Mammary epithelial cell (primary cell): ENCODE measurements around the gene MLYCD.
A peak's percentile ranks its signal among the peaks of the same experiment; 100 is the strongest.

Experiments
- CTCF ChIP-seq, 2 donors: IDR thresholded peaks in 1 of 2; conservative IDR thresholded peaks in 1 of 2; 2 replicates each; pipeline ENCODE4 v1.5.1; 2011 to 2012; ENCODE audit warnings: inconsistent platforms in 2 of 2, low read length in 2 of 2, mild to moderate bottlenecking in 2 of 2, control low read depth in 1 of 2, low read depth in 1 of 2; ENCODE audit not compliant: insufficient read depth in 1 of 2; ENCODE audit errors: extremely low read depth in 1 of 2
- EZH2 ChIP-seq: IDR thresholded peaks from 2 replicates; pipeline ENCODE4 v1.6.1; 2012; ENCODE audit warnings: low read length, inconsistent platforms, borderline replicate concordance

- TF ChIP-seq EZH2 (no peak), CTCF (conservative IDR thresholded peaks at IDR 0.05 in 1 of 2, IDR thresholded peaks at IDR 0.05 in 1 of 2; ENCODE audit: extremely low read depth in 1 of 2, insufficient read depth in 1 of 2, low read depth in 1 of 2, low read length in 2 of 2) (peak; percentile 76 to 80)
These were observed 55.1 kb downstream of the MLYCD start for GRCh38 chr16:83953796-83954576.
